Measurements from ENCODE around the gene XPR1. TPM values are rescaled to one million over a fixed set of nuclear protein-coding genes. Genes with fewer than 3 reads are reported as not detected.

The XPR1 gene
- 17.7 to 42.9 TPM (median 27.6 TPM) in 5 replicates for total RNA-seq (2022; extraction: Qiagen RNA extraction)

GRCh38 chr1:180631766-180632325 lies at the start of gene XPR1:
TSS of gene XPR1 (plus strand) at chr1:180632022. CDS start at chr1:180632202, 180 bp downstream.

GRCh38 chr1:180912801-180913565 lies 281.2 kb downstream of the XPR1 start, which contains the start of gene KIAA1614:
TSS of gene KIAA1614 (plus strand) at chr1:180912897. CDS start at chr1:180913244, 347 bp downstream.

Other genes with a start within 250 kb of the XPR1 start
- 52.9 to 57.3 TPM (median 56.7 TPM) in 5 replicates for gene ACBD6, start 129.4 kb upstream of the XPR1 start, total RNA-seq (2022; extraction: Qiagen RNA extraction)
- gene OVAAL, start 73.1 kb upstream of the XPR1 start, total RNA-seq (2022; extraction: Qiagen RNA extraction) = 0.08 to 0.15 TPM (median 0.10 TPM) in 5 replicates

Data from A549 treated with Hydrocortisone at 1 μM for 4 hours (cell line).